ENCODE results near the gene FOSB. TPM values are rescaled to one million over a fixed set of nuclear protein-coding genes. Genes with fewer than 3 reads are reported as not detected.

Gene FOSB
- total RNA-seq, 1 experiment from 2014 or later = 5.5 TPM

GRCh38 chr19:45442778-45443461 lies 24.9 kb upstream of the FOSB start:
- DNase-seq (ENCODE audit: low read depth) = peak; percentile 79

DNA sequence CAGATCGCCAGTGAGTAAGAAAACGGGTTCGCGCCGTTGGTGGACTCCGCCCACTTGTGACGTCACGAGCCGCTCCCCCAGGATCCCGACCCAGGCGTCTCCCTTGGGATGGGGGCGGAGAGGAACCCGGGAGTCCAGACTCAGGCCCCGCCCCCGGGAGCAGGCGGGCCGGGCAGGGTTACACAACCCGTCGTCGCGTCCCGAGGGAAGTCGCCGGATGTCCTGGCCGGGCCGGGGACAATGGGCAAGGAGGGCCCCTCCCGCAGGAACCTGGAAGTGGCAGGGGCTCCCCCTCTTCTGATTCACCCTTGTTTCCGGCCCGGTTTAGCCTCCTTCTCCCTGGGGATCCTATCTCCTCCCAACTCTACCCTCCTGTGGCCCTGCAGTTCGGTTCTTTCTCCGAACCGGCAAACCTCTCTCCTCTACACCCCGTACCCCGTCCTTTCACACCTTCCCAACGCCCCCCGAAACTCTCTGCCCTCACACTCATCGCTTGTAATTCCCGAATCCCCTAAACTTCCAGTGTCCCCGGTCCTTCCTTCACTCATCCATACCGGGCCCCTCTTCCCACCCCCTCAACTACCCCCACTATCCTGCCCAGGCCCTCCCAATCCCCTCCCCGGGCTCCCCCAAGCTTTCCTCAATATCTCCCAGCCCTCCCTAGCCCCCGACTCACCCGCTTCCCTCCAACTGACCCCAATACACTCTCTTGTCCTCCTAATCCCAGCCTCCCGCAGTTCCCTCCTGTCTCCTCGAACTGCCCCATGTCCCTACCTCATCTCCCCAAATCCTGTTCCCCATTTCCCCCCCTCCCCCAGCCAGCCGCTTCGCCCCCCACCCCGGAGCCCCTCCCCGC lies 24.1 kb upstream of the FOSB start:
- peak; percentile 99 for DNase-seq (ENCODE audit: low read depth)

GRCh38 chr19:45444318-45445041 lies 23.3 kb upstream of the FOSB start:
- peak; percentile 92 for DNase-seq (ENCODE audit: low read depth)

GRCh38 chr19:45445139-45445538 lies 22.7 kb upstream of the FOSB start:
- no peak for DNase-seq (ENCODE audit: low read depth)

DNA sequence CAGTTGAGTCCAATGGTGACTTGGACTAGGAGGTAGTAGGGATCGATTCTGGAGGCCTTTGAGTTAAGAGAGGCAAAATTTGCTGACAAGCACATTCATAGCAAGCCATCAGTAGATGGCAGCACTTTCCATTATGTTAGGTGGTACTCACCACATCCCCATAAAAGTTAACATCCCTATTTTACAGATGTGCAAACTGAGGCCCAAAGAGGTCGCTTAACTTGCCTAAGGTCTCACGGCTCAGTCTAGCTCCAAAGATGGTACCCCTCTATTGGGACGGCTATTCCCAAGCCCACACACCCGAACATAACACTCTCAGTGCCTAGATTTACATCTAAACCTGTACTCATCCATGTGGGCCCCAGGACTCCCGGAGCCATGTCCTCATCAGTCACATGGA lies 21.5 kb upstream of the FOSB start:
- DNase-seq (ENCODE audit: low read depth) = peak; percentile 63

GRCh38 chr19:45446944-45447343 lies 20.9 kb upstream of the FOSB start:
- DNase-seq (ENCODE audit: low read depth) = no peak

GRCh38 chr19:45448425-45448756 lies 19.4 kb upstream of the FOSB start:
- DNase-seq (ENCODE audit: low read depth) = no peak

DNA sequence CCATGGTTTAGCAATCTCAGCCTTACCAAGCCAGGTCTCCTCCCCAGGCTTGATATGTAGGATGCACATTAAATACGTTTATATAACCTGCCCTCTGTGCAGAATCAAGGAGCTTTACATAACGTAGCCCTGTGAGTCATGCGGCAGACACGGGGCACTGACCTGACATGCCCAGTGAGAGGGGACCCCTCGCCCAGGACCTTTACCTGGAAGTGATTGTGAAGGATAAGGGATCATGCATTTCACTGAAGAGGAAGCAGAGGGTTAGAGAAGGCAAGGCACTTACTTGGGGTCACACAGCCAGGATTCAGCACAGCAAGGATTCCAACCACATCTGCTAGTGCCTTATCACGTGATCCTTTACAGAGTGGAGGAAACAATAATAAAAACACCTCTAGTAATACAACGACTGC lies 18.9 kb upstream of the FOSB start:
- no peak for DNase-seq (ENCODE audit: low read depth)

GRCh38 chr19:45450012-45450333 lies 17.8 kb upstream of the FOSB start:
- DNase-seq (ENCODE audit: low read depth) = no peak

GRCh38 chr19:45451131-45451849 lies 16.5 kb upstream of the FOSB start:
- peak; percentile 71 for DNase-seq (ENCODE audit: low read depth)

DNA sequence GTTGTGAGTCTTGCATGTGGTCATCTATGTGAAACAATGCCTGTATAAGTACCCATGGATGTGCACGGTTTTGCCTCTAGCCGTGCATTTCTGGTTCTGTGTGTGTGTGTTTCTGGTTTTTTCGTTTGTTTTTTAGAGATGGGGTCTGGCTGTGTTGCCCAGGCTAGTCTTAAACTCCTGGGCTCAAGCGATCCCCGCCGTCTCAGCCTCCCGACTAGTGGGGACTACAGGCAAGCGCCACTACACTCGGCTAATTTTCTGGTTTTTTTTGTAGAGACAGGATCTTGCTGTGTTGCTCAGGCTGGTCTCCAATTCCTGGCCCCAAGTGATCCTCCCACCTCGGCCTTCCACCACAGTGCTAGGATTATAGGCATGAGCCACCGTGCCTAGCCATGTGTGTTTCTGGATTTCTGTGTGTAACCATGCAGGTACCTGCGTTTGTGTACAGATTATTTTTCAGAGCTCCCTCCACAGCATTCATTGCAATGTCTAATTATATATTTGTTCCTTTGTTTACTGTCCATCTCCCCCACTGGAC lies 15.9 kb upstream of the FOSB start:
- no peak for DNase-seq (ENCODE audit: low read depth)

GRCh38 chr19:45455707-45456499 lies 11.9 kb upstream of the FOSB start:
- DNase-seq (ENCODE audit: low read depth) = peak; percentile 99

- no peak for DNase-seq (ENCODE audit: low read depth)
Measured at GRCh38 chr19:45456500-45456815, 11.3 kb upstream of the FOSB start.

DNA sequence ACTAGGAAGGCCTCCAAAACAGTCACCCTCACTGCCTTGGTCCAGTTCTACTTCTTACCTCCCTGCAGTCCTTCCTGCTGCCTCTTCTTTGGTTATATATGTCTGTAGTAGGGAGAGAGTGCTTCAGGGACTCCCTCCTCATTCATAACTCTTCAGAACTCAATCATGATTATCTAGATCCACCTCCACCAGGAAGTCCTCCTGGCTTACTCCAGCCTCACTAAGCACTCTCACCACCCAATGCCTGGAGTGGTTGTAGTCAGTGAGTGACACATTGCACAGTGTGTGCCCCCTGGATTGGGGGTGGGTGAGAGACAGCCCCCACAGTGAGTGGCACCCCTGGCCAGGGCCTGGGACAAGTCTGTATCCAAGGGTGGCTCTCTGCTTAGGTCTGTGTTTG lies 10.0 kb upstream of the FOSB start:
- DNase-seq (ENCODE audit: low read depth) = no peak

GRCh38 chr19:45460807-45461347 lies 6.9 kb upstream of the FOSB start:
- DNase-seq (ENCODE audit: low read depth) = no peak

- no peak for DNase-seq (ENCODE audit: low read depth)
Measured at GRCh38 chr19:45462174-45462573, 5.6 kb upstream of the FOSB start.

GRCh38 chr19:45463241-45463640 lies 4.6 kb upstream of the FOSB start:
- no peak for DNase-seq (ENCODE audit: low read depth)

DNA sequence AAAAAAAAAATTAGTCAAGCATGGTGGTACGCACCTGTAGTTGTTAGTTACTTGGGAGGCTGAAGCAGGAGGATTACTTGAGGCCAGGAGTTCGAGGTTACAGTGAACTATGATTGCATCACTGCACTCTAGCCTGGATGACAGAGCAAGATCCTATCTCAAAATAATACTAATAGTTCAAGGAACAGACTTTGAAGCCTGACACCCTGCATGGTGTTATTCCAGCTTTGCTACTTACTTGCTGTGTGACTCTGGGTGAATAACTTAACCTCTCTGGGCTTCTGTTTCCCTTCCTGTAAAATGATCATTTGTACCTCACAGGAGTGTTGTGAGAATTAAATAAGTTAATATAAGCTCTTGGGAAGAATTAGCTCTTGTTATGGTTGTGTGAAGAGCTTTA lies 3.5 kb upstream of the FOSB start:
- DNase-seq (ENCODE audit: low read depth) = no peak

GRCh38 chr19:45464852-45465441 lies 2.8 kb upstream of the FOSB start:
- DNase-seq (ENCODE audit: low read depth) = no peak

- DNase-seq (ENCODE audit: low read depth) = peak; percentile 47
Measured at GRCh38 chr19:45467115-45467455, 711 bp upstream of the FOSB start.
